ENCODE data around the gene DCC.

DNA sequence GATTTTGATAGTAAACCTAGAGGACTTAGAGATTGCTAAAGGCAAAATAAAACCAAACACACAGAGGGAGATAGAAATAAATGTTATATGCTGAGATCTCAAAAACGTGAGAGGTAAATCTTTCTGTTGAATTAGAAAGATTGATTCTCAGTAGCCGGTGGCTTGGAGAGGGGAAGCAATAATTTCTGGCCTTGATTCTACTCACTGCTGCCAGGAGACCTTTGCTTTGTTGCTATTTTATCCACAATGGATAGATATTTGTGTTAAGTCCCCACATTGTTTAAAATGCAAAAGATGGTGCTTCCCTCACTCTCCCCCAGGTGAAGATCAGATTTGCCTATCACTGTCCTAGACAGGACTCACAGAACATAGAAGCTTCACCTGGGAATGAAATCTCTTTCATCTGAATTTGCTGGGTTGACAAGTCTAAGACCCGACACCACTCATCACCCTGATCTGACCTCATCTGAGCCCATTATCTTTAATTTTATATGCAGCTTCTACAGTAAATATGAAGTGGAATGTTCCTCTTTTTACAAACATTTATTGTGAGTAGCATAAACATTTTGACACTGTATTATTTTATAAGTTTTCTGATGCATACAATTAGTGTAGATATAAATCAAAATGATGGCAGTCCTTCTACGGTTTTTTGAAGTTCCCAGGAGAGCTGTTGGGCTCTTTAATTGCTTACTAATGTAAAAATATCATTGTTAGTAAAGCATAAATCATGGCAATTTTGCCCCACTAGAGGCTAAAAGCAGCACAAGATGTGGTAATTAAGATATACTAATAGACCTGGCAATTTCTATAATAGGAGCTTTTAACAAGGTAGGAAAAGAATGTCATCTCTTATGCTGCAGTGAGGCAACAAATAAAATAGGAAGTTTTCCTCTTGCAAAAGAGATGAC is 149.7 kb downstream of the DCC start:
- TF ChIP-seq CTCF (IDR thresholded peaks at IDR 0.05) (no peak), POLR2A (IDR thresholded peaks at IDR 0.05) (no peak), EP300 (IDR thresholded peaks at IDR 0.05) (no peak)

All from tibial nerve (tissue), 4 donors.